NCI-H460 (cell line): ENCODE data around the gene TFCP2. TPM values are rescaled to one million over a fixed set of nuclear protein-coding genes. Genes with fewer than 3 reads are reported as not detected.
A peak's percentile ranks its signal among the peaks of the same experiment; 100 is the strongest.
"Not testable (repeated sequence)": the region's sequence is repeated elsewhere in the genome, so short reads cannot be mapped to it uniquely, and the experiment has no call there.

Experiments
- DNase-seq: peaks from one replicate; pipeline ENCODE4 v3.0.0-alpha.2; 2016; ENCODE audit warnings: low read depth; ENCODE audit errors: extremely low read depth
- polyA plus RNA-seq: library from polyadenylated mRNA; depleted of rRNA; stranded (reverse); fragments of >200 nt; gene quantifications from 2 replicates; pipeline ENCODE4 v1.2.3, GENCODE V29; 2014; cell fraction: nucleus; rRNA removed
- total RNA-seq: library from RNA; depleted of rRNA; stranded (reverse); fragments of >200 nt; shearing (Covaris generic); gene quantifications from 2 replicates; pipeline ENCODE4 v1.2.3, GENCODE V29; 2014; rRNA removed

TFCP2 gene
- total RNA-seq: 10.2 and 13.7 TPM in 2 replicates
- 8.6 and 14.1 TPM in 2 replicates for polyA plus RNA-seq

DNA sequence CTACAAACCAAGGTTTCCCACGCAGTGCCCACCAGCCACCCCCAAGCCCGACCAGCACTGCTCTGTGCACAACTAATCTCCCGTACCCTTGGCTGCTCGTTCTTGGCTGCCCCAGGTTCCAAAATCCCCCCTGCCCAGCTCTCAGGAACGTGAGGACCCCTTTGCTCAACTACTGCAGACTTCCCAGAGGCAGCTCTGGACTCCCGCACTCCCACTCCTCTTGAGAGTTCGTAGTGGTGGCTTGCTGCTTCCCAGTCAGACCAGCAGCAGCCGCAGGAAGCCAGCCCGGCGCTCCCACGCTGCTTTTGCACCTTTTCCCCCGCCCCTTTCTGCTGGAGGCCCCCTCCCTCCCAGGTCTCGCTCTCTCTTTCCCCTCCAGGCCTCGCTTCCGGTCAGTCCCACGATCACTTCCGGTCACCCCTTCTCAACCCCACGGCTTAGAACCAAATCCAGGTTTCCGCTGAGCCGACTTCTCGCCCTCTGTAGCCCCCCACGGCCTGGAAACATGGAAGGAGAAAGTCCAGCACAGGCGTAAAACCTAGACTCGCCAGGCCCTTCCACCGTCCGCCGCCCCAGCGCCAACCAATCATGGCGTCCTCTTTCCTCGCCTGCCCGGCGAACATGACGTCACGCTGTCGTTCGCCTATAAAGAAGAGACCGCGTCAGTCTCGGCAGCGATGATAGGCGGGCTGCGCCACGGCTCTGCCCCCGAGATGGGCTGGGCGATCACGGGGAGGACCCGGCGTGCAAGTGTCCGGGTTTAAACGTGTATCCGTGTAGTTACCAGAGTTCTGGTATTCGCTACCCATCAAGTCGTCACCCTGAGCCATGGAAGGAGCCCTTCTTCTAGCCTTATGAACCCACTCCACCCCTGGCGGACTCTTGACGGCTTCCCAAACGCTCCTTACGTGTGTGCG is at the start of gene TFCP2:
Gene TFCP2 (minus strand): TSS at position 621 of the 917 bp plus-strand sequence. CDS start 713 bp downstream, outside the sequence.
- DNase-seq: peak; percentile 96

GRCh38 chr12:51222461-51222860 is 49.5 kb upstream of the TFCP2 start:
- no peak for DNase-seq

- not testable (repeated sequence) for DNase-seq
Measured at GRCh38 chr12:51219857-51220256, 46.9 kb upstream of the TFCP2 start.

GRCh38 chr12:51219322-51219721 is 46.4 kb upstream of the TFCP2 start:
- DNase-seq: no peak

GRCh38 chr12:51218607-51219161 is 45.7 kb upstream of the TFCP2 start:
- no peak for DNase-seq

DNA sequence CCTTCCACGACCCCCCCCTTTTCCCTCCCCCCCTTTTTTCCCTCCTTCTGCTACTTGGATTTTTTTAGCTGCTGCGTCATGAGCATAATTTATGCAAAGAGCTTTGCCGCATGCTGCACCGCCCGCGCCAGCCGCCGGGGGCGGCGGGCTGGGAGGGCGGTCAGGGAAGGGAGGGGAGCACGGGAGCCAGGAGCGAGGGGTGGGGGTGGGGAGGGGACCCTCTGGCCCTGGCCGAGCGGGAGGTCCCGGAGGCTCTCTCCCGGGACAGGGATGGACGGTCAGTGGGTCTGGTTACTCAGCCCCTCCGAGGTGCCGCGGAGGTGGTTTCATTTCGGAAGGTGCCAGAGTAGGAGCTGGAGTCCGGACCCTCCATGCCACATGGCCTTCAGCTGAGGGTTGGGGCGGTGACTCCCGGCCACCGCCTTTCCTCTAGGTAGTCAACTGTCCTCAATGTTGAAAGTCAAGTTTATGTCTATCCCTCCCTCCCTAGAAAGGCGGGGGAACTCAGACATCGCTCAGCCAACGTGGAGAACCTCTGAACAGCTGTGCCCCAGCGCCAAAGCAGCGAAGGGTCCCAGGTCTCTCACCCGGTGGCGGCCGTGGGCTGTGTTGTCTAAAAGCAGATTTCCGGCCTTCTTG is 45.2 kb upstream of the TFCP2 start, which contains the start of gene POU6F1:
Gene POU6F1 (minus strand): TSS at position 95 of the 639 bp plus-strand sequence. CDS start 11,226 bp downstream, outside the sequence.
- peak; percentile 72 for DNase-seq

DNA sequence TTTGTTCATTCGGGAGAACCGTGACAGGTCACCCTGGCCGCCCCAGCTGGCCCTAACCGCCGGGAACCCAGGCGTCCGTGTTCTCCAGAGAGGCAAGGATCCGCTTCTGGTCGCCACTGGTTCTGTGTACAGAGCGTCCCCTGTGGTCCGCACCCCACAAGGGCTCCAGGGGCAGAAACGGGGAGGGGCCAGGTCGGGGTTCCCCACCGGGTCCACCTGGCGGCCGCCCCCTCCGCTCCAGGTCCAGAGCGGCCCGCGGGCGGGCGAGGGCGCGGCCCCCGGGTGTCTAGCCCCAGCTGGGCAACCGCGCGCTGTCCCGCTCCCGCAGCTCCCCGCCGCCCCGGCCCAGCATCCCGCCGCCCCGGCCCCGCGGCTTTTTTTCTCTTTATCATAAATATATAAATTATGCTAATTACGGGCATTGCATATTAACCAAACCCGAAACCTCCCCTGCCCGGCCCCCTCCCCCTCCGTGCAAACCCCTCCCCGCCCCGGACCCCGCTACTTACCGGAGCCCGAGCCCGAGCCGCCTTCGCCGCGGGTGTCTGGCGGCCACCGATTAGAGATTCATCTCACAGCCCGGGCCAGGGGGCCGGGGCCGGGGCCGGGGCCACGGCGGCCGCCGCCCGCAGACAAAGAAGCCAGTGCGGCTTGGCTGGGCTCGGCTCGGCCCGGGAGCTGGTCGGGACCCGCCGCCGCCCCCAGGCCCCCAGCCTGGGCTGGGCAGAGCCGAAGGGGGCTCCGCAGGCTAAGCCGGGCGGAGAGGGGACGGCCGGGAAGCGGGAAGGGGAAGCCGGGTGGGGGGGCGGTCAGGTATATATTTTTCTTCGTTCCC is 44.4 kb upstream of the TFCP2 start:
- DNase-seq: no peak

GRCh38 chr12:51216642-51217041 is 43.7 kb upstream of the TFCP2 start:
- DNase-seq: no peak

GRCh38 chr12:51214895-51215294 is 42.0 kb upstream of the TFCP2 start:
- no peak for DNase-seq

DNA sequence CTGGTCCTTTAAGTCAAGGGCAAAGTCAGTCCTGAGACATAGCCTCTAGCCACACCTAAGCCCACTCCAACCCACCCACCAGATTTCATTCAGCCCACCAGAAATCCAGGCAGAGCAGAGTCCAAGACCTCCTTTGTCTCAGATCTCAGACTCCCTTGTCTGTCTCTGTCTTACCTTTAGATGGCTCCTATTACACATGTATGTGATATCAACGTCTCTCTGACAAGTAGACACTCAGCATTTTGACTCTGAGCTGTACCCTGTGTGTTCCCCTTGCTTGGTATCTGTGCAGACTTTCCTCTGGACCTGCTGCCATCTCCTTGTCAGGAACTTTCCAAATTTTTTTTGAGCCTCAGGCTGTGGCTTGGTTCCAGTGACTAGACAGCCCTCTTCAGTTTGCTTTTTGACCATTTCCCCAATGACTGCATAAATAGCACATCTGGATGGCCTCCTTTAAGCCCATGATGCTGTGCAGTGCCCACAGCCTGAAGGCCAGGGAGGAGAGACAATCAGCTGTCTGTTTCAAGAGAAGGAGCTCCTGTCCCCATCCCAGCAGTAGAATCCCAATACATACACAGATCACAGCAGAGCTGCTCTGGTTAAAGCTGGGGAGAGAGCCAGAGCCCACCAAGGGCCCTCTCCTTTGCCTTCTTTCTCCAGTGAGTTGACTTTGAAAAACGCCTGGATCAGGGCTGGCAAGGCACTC is 37.9 kb upstream of the TFCP2 start:
- no peak for DNase-seq

DNA sequence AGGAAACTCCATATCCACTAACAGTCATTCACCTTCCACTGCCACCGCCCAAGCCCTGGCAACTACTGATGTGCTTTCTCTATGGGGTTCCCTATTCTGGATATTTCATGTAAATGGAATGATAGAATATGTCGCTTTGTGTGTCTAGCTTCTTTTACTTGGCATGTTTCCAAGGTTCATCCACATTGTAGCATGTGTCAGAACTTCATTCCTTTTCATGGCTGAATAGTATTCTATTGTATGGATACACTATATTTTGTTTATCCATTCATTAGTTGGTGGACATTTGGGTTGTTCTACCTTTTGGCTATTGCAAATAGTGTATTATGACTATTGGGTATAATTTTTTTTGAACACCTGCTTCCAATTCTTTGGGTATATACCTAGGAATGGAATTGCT is 36.3 kb upstream of the TFCP2 start:
- DNase-seq: no peak

DNA sequence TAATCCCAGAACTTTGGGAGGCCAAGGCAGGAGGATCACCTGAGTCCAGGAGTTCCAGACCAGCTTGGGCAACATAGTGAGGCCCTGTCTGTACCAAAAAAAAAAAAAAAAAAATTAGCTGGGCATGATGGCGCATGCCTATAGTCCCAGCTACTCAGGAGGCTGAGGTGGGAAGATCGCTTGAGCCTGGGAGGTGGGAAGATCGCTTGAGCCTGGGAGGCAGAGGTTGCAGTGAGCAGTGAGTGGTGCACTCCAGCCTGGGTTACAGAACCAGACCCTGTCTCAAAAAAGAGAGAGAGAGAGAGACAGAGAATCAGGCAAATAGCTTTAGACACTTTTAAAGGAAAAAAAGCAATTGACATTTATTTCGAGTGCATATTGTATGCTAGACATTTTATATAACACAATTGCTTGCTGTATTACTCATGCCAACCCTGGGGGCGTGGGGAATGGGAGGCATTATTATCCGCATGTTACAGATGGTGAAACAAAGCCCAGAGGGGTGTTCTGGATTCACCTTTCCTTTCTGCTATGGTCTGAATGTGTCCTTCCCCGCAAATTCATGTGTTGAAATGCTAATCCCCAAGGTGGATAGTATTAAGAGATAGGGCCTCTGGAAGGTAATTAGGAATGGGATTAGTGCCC is 35.2 kb upstream of the TFCP2 start:
- DNase-seq: no peak

- no peak for DNase-seq
Measured at GRCh38 chr12:51205350-51205749, 32.4 kb upstream of the TFCP2 start.

- DNase-seq: no peak
Measured at GRCh38 chr12:51202718-51203117, 29.8 kb upstream of the TFCP2 start.

GRCh38 chr12:51200806-51201205 is 27.9 kb upstream of the TFCP2 start:
- no peak for DNase-seq

DNA sequence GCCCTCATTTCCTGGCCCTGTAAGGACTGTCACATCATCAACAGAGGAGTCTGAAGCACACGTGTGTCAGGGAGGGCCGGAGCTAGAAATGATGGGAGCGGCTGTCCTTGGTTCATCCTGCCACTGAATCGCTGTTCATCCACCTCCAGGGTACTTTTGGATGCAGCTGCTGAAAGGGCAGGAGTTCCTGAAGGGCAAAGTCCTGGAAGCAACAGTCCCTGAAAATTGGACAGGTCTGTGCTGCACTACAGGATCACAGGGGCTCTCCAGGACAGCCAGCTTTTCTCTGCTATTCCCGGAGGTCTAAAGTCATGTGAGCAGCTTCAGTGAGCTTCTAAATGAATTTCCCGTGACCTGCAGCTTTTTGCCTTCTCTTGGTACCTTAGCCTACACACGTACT is 27.2 kb upstream of the TFCP2 start:
- no peak for DNase-seq

DNA sequence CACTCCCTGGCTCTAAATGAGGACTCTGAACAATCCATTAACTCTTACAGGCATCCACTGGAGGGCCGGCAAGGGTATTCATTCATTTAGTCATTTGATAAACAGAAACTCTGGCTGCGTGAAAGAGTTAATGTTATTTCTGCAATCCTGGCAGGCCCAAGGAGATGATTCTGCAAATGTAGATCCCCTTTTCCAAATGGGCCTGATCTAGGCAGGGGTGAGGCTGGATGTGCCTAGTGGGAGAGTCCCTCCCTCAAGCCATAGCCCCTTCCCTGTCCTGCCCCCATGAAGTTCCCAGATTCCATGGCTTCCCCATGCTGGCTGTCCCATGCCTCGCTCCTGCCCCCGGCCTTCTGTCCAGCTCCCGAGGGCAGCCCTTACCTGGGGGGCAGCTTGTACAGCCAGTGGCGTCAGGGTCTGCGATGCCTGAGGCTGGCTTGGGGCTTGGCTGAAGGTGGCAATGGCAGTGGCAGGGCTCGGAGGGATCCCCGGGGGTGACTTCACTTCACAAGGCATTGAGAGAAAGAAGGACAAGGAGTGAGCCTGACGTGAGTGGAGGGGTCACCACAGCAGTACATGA is 26.5 kb upstream of the TFCP2 start:
- no peak for DNase-seq

DNA sequence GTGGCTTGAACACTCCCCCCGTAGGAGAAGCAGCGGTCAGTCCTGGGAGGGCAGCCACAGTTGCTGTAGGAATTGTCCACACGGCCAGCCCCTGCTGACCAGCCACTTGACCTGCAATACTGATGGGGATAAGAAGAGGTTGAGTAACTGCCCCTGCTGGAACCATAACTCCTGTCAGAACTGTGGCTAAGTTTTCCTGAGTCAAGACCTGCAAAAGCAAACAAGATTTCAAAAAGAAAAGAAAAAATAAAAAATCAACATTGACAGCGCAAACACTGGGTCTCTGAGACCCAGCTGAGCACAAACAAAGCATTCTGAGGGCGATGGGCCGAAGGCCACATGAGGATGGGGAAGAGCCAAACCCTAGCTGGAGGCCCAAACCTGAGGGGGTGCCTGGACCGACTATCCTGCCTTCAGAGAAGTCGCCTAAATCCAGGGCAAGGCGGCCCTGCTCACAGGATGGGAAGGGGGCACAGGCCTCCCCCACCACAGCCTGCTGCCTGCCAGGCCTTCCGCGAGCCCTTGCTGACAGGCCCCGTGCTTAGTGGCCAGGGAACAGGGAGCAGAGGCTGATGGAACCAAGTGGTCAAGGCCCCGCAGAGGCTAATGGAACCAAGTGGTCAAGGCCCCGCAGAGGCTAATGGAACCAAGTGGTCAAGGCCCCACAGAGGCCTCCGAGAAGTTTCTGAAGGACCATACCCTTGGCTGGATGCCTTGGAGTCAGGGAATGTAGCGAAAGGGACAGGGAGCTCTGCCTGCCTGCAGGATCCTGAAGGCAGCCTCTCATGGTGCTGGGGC is 25.8 kb upstream of the TFCP2 start:
- DNase-seq: no peak
